ENCODE results near the gene FBXW4.

The FBXW4 gene

DNA sequence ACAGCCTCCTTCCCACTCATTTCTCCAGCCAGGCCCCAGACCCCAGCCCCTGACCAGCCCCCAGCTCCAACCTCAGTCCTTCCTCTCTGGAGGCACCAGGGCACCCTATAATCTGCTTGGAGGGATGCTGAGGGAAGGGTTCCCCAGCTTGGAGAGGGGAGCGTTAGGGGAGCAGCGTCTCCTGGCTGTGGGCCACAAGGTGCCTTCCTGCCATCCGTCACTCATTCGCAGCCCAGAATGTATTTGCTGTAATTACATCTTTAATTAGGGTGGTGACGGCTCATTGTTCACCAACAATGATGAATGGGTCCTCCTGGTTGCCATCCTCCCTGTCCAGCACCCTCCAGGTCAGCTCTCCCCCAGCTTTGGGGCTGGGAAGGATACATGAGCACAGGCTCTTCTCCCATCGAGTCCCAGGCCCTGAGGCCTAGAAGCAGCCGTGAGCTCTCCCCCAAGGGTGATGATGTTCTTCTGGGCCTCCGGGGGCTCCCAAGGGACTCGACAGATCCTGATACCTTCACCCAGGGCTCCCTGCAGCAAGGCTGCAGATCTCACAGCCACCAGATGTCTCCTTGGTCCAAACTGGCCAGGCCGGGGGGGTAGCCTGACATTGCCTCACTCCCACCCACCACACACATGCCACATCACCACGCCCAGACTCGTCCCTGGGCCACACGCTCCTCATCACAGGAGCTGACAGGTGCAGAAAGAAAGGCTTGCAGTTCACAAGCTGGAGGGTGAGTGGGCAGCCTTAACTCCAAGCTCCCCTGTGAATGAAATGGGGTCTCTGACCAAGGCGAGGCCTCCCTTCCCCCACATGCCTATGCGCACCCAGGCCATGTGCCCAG lies 133.7 kb downstream of the FBXW4 start:
- no peaks in the 10 kb centered on the region for H3K36me3 ChIP-seq (replicated peaks)
- H3K27me3 ChIP-seq (replicated peaks), result no peaks in the 10 kb centered on the region
- H3K4me3 ChIP-seq (ENCODE audit: low read depth, low read length), result no peak overlapping the region
- no peak for DNase-seq
- H3K27ac ChIP-seq, result no peak overlapping the region
- in situ Hi-C loops (cut with HindIII; ENCODE audit: low pct_ligation_motif_present, low sequenced_read_pairs), result no loop called here
- TF ChIP-seq, protein P1, sequence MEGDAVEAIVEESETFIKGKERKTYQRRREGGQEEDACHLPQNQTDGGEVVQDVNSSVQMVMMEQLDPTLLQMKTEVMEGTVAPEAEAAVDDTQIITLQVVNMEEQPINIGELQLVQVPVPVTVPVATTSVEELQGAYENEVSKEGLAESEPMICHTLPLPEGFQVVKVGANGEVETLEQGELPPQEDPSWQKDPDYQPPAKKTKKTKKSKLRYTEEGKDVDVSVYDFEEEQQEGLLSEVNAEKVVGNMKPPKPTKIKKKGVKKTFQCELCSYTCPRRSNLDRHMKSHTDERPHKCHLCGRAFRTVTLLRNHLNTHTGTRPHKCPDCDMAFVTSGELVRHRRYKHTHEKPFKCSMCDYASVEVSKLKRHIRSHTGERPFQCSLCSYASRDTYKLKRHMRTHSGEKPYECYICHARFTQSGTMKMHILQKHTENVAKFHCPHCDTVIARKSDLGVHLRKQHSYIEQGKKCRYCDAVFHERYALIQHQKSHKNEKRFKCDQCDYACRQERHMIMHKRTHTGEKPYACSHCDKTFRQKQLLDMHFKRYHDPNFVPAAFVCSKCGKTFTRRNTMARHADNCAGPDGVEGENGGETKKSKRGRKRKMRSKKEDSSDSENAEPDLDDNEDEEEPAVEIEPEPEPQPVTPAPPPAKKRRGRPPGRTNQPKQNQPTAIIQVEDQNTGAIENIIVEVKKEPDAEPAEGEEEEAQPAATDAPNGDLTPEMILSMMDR (IDR thresholded peaks at IDR 0.05; ENCODE audit: low read depth, low read length, missing control alignments), result no peak

All from brain microvascular endothelial cell (primary cell).